Measurements from ENCODE around the gene HOXA3.

GRCh38 chr7:27093184-27093895 lies 59.0 kb downstream of the HOXA3 start:
- TF ChIP-seq CTCF (conservative IDR thresholded peaks at IDR 0.05), result no peak
- TF ChIP-seq ZFX (IDR thresholded peaks at IDR 0.05), result no peak
